Measurements from ENCODE around the gene SLC17A8.

DNA sequence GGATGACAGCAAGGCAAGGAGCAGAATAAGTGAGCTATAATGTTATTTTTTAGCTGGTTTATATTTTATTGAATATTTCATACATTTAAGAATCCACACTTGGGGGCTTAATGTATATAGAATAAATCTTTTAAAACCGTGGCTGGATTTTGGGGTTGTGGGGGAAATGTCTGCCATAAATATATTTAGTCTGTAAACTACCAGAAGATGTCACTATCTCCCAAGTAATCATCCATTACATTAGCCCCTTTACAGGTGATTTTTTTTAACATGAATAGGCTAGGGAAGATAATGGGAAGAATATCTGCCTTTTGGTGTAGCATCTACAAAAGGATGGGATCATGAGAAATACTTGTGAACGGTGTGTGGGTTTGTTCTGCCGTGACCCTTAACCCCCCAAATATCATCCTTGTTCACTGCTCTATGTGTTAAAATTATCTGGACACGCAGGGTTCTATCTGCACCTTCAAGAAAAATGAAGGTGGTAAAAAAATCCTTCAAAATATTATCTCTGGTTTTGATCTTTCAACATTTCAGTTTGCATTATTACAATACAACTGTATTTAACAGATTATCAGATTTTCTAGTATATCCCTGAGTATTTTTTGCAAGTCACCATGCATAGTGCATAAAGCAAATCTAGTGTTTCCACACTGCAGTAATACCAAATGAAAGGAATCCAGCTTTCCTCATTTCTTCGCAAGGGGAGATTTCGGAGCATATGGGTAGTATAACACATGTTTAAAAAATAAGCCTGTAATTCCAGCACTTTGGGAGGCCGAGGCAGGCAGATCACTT is 8.0 kb upstream of the SLC17A8 start:
- TF ChIP-seq, protein P1, sequence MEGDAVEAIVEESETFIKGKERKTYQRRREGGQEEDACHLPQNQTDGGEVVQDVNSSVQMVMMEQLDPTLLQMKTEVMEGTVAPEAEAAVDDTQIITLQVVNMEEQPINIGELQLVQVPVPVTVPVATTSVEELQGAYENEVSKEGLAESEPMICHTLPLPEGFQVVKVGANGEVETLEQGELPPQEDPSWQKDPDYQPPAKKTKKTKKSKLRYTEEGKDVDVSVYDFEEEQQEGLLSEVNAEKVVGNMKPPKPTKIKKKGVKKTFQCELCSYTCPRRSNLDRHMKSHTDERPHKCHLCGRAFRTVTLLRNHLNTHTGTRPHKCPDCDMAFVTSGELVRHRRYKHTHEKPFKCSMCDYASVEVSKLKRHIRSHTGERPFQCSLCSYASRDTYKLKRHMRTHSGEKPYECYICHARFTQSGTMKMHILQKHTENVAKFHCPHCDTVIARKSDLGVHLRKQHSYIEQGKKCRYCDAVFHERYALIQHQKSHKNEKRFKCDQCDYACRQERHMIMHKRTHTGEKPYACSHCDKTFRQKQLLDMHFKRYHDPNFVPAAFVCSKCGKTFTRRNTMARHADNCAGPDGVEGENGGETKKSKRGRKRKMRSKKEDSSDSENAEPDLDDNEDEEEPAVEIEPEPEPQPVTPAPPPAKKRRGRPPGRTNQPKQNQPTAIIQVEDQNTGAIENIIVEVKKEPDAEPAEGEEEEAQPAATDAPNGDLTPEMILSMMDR (IDR thresholded peaks at IDR 0.05), result peak in 2 of 3 donors; percentile 42 to 47
- TF ChIP-seq POLR2A (IDR thresholded peaks at IDR 0.05), result no peak
- no peak for TF ChIP-seq EP300 (IDR thresholded peaks at IDR 0.05)

All from ovary (tissue), 3 donors.